Measurements from ENCODE around the gene ERC1. TPM values are rescaled to one million over a fixed set of nuclear protein-coding genes. Genes with fewer than 3 reads are reported as not detected.

The ERC1 gene
- total RNA-seq, 2 experiments from 2014 or later = 21.7 to 27.0 TPM

GRCh38 chr12:1422604-1423315 lies 431.7 kb downstream of the ERC1 start:
- CTCF ChIA-PET = interaction anchor here (1.4 kb wide), 1 partner anchor 12 kb away, joined by 4 read pairs; no protein-coding TSS in a partner anchor
- intact Hi-C loops (cut with micrococcal nuclease) = no loop called here
- Mint-ChIP-seq H3K27ac (no peak overlapping the region), H3K27me3 (no peaks in the 10 kb centered on the region), H3K9me3 (peaks cover 6% of the 10 kb centered on the region), H3K36me3 (ENCODE audit: low read depth) (peaks cover 17% of the 10 kb centered on the region), H3K4me1 (ENCODE audit: low read depth) (peaks cover 10% of the 10 kb centered on the region), H3K4me3 (no peak overlapping the region)
- POLR2A ChIA-PET = no interaction called here
- no peak for TF ChIP-seq CTCF (IDR thresholded peaks at IDR 0.05)
- ATAC-seq (peak; percentile 71), DNase-seq (peak; percentile 8)

- intact Hi-C loops (cut with micrococcal nuclease) = no loop called here
- DNase-seq = no peak
- ChIA-PET CTCF (interaction anchor here (1.2 to 1.4 kb wide), 2 partner anchors 158 to 307 kb away, joined by 4 to 6 read pairs; no protein-coding TSS in a partner anchor), POLR2A (interaction anchor here (0.7 to 1.3 kb wide), 2 partner anchors 11 to 28 kb away, joined by 3 to 4 read pairs; no protein-coding TSS in a partner anchor)
- peaks cover 6% of the 10 kb centered on the region for H3K9me3 Mint-ChIP-seq
- TF ChIP-seq CTCF (IDR thresholded peaks at IDR 0.05) = no peak
- peaks cover 12% of the 10 kb centered on the region for H3K36me3 Mint-ChIP-seq (ENCODE audit: low read depth)
- H3K27me3 Mint-ChIP-seq = no peaks in the 10 kb centered on the region
- peaks cover 10% of the 10 kb centered on the region for H3K4me1 Mint-ChIP-seq (ENCODE audit: low read depth)
- ATAC-seq = no peak
- no peak overlapping the region for H3K27ac Mint-ChIP-seq
- no peak overlapping the region for H3K4me3 Mint-ChIP-seq
These were observed 433.8 kb downstream of the ERC1 start for GRCh38 chr12:1424674-1425395.

GRCh38 chr12:1425396-1425729 lies 434.3 kb downstream of the ERC1 start:
- intact Hi-C loops (cut with micrococcal nuclease) = no loop called here
- H3K9me3 Mint-ChIP-seq = peaks cover 6% of the 10 kb centered on the region
- H3K27me3 Mint-ChIP-seq = no peaks in the 10 kb centered on the region
- ChIA-PET POLR2A (interaction anchor here (1.3 kb wide), 1 partner anchor 10 kb away, joined by 3 read pairs; no protein-coding TSS in a partner anchor), CTCF (interaction anchor here (1.0 to 1.2 kb wide), 2 partner anchors 10 to 158 kb away, joined by 3 to 4 read pairs; no protein-coding TSS in a partner anchor)
- TF ChIP-seq CTCF (IDR thresholded peaks at IDR 0.05) = no peak
- H3K4me3 Mint-ChIP-seq = no peak overlapping the region
- peaks cover 10% of the 10 kb centered on the region for H3K4me1 Mint-ChIP-seq (ENCODE audit: low read depth)
- H3K36me3 Mint-ChIP-seq (ENCODE audit: low read depth) = peaks cover 12% of the 10 kb centered on the region
- DNase-seq (no peak), ATAC-seq (no peak)
- no peak overlapping the region for H3K27ac Mint-ChIP-seq

GRCh38 chr12:1428671-1429070 lies 437.6 kb downstream of the ERC1 start:
- ChIA-PET POLR2A (no interaction called here), CTCF (interaction anchor here (0.6 kb wide), 1 partner anchor 80 kb away, joined by 3 read pairs; no protein-coding TSS in a partner anchor)
- Mint-ChIP-seq H3K4me3 (no peak overlapping the region), H3K9me3 (no peaks in the 10 kb centered on the region), H3K27ac (no peak overlapping the region), H3K4me1 (ENCODE audit: low read depth) (no peaks in the 10 kb centered on the region), H3K27me3 (no peaks in the 10 kb centered on the region), H3K36me3 (ENCODE audit: low read depth) (no peaks in the 10 kb centered on the region)
- DNase-seq = no peak
- intact Hi-C loops (cut with micrococcal nuclease) = no loop called here
- no peak for ATAC-seq
- no peak for TF ChIP-seq CTCF (IDR thresholded peaks at IDR 0.05)

- no peak for TF ChIP-seq CTCF (IDR thresholded peaks at IDR 0.05)
- intact Hi-C loops (cut with micrococcal nuclease) = no loop called here
- ChIA-PET POLR2A (no interaction called here), CTCF (no interaction called here)
- ATAC-seq (no peak), DNase-seq (no peak)
- Mint-ChIP-seq H3K4me3 (no peak overlapping the region), H3K27ac (no peak overlapping the region), H3K9me3 (no peaks in the 10 kb centered on the region), H3K27me3 (no peaks in the 10 kb centered on the region), H3K4me1 (ENCODE audit: low read depth) (no peaks in the 10 kb centered on the region), H3K36me3 (ENCODE audit: low read depth) (no peaks in the 10 kb centered on the region)
These were observed 439.0 kb downstream of the ERC1 start for GRCh38 chr12:1429980-1430379.

Measured in activated CD8-positive, alpha-beta T cell treated with anti-CD3 and anti-CD28 coated beads for 36 hours (primary cell).